Activated CD4-positive, alpha-beta T cell treated with anti-CD3 and anti-CD28 coated beads, Interleukin-2, Interleukin-6, amounts not matched to agents 100 ng/mL and 50 ng/mL, durations not matched to agents 16 hours and 8 hours (primary cell): Measurements from ENCODE around the gene MECP2.

Experiments used
- DNase-seq: peaks from one replicate; pipeline ENCODE4 v3.0.0-alpha.2; 2020

The MECP2 gene

DNA sequence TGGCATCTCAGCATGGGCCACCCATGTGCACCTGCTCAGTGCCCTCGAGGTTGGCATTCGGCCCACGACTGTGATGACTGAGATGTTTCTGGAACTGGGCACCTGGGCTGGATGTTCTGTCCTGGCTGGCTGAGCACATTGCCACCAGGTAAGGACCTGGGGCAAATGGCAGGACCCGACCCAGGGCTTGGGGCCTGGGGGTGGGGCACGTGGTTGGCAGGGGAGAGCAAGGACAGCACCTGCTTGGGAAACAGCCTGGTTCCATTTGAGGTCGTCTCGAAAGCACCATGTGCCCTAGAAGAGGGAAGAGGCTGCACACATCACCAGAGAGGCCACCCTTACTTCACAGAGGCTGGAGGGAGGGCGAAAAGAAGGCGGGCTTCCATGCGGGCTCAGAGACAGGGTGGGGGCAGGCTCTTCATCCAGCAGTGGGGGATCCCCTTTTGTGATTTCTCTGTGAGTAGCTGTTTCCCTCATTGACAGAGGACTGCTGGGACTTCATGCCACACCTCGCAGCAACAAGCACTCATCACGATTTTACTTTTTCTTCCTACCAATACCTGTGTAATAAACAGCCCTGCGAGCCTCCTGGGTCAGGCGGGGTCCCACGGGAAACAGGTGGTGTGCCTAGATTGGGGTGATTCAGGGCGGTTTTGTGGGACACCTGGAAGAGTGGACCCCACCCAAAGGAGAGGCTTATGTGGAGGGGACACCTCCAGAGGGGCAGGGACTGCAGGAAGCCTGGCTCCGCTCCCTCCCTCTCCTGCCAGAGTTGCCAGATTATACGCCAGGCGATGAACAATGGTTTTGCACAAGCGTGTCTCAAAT lies 113.0 kb downstream of the MECP2 start:
- DNase-seq = peak; percentile 58

DNA sequence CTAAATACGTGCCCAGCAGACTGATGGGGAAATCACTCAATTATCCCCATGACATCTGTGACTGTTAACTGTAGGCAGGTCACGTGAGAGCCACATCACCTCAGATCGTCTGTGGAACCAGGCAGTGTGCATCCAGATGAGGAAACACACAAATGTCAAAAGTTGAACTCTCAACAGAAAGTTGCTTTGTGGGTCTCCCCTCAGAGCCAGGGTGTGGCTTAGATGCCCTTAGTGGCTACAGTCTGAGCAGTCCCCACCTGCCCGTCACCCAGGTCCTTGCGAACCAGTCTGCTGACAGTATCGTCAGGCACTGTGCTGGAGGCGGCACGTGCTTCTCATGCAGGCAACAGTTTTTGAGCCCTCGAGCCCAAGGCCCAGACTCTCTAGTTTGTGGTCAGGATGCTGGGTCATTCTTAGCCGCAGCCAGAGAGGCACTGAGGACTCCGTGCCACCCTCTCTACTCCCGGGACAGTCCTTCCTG lies 114.2 kb downstream of the MECP2 start:
- no peak for DNase-seq

DNA sequence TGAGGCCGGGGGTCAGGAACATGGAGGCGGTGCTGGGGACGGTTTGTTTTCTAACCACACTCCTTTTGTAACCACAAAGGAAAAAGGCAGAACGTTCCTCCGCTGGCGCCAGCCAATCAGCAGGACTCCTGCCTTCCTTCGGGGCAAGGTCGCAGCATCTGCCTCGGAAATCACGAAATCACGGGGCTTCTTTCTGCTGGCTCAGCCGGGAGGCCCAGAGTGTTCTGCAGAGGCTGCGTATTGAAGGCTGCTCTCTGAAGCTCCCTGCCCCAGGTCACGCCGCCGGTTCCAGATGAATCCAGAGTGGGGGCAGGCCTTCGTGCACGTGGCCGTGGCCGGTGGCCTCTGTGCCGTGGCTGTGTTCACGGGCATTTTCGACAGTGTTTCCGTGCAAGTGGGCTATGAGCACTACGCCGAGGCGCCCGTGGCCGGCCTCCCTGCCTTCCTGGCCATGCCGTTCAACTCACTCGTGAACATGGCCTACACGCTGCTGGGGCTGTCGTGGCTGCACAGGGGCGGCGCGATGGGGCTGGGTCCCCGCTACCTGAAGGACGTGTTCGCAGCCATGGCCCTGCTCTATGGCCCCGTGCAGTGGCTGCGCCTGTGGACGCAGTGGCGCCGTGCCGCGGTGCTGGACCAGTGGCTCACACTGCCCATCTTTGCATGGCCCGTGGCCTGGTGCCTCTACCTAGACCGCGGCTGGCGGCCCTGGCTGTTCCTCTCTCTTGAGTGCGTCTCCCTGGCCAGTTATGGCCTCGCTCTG lies 115.6 kb downstream of the MECP2 start:
- peak; percentile 90 for DNase-seq

- no peak for DNase-seq
These were observed 116.3 kb downstream of the MECP2 start for GRCh38 chrX:153981231-153981630.

GRCh38 chrX:153980394-153980793 lies 117.1 kb downstream of the MECP2 start:
- DNase-seq = peak; percentile 45

DNA sequence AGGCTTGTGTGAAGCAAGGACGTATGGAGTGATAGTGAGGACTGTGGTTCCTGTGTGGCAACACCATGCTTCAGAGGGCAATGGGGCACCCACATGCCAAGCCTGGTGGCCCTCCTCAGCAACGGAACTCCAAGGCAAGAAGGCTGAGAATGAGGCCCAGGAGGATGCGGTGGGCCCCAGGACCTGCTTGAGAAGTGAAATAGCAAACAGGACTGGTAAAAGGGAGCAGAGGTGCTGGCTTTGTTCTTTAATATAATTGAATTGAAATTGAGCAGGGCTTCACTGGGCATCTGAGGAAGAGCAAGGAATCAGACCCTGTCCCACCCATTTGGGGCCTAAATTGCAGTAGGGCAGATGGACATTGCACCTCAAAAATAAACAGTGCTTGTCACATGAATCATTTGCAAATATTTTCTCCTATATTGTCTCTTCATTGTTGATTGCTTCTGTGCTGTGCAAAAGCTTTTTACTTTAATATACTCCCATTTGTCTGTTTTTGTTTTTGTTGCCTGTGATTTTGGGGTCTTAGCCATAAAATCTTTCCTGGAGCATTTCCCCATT lies 122.7 kb downstream of the MECP2 start:
- no peak for DNase-seq

DNA sequence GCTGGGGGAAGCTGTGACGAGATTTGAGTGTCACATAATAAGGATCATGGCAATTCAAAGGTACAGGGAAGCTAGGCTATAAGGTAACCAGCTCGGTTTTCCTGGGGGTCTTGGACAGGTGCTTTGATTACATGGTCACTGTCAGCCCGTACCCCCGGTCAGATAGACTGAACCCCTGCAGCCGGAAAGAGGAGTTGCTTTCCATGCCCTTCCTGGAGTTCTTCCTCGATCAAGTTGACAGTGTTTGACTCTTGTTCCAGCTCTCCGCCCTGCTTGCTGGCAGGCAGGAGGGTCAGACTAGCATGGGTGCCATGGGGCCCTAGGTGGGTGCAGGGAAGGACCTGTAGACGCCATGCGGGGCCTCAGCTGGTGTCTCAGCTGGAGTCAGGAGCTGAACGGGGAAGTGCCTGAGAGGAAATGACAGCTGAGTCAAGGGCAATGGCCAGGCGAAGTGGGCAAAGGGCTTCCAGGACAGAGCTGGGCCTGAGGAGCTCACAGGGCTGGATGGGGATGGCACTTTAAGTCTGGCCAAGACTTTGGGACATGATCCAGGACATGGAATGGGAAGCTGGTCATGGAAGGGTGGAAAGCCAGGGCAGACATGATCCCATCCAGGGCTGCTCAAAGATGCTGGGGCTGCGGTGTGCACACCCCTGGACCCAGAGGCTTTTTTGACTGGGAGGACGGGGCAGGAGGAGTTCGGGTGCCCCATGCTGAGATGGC lies 123.4 kb downstream of the MECP2 start:
- peak; percentile 33 for DNase-seq

GRCh38 chrX:153973127-153974002 lies 124.2 kb downstream of the MECP2 start:
- DNase-seq = no peak

- peak; percentile 96 for DNase-seq
These were observed 125.0 kb downstream of the MECP2 start, which contains the start of gene TMEM187 for GRCh38 chrX:153972368-153973126. TSS of gene TMEM187 (plus strand) at chrX:153972754. CDS start at chrX:153982063, 9,309 bp downstream.
